HFFc6 (cell line): Measurements from ENCODE around the gene GNLY. TPM values are rescaled to one million over a fixed set of nuclear protein-coding genes. Genes with fewer than 3 reads are reported as not detected.
"Not testable (repeated sequence)": the region's sequence is repeated elsewhere in the genome, so short reads cannot be mapped to it uniquely, and the experiment has no call there.

ENCODE experiments used
- DNase-seq: peaks from one replicate; pipeline ENCODE4 v3.0.0-alpha.2; 2018
- H3K27ac Mint-ChIP-seq: 2 replicates; pipeline ENCODE4 v1.8.0; 2020; ENCODE audit warnings: mild to moderate bottlenecking, mixed read lengths
- H3K27me3 Mint-ChIP-seq: 2 replicates; pipeline ENCODE4 v1.8.0; 2021; ENCODE audit warnings: mild to moderate bottlenecking, moderate library complexity, mixed read lengths; ENCODE audit not compliant: insufficient read depth
- H3K36me3 Mint-ChIP-seq: 2 replicates; pipeline ENCODE4 v1.8.0; 2021; ENCODE audit warnings: low read depth, mixed read lengths
- H3K4me1 Mint-ChIP-seq: 2 replicates; pipeline ENCODE4 v1.8.0; 2020; ENCODE audit warnings: low read depth, mixed read lengths
- H3K4me3 Mint-ChIP-seq: 2 replicates; pipeline ENCODE4 v1.8.0; 2020; ENCODE audit warnings: mild to moderate bottlenecking, moderate library complexity, mixed read lengths
- H3K9me3 Mint-ChIP-seq: 2 replicates; pipeline ENCODE4 v1.8.0; 2020; ENCODE audit warnings: mild to moderate bottlenecking, mixed read lengths
- total RNA-seq, 6 experiments: library from RNA; stranded (reverse); fragmentation: NEBNext Ultra II Directional; extraction: Animal tissue kit (Norgen Biotek cat#: 25700); gene quantifications; 2 replicates in 1 of 6; 3 replicates in 5 of 6; pipeline ENCODE4 v1.2.3, GENCODE V29; 2021
- TF ChIP-seq, protein P1 (sequence below): fragments of 200-600 bp; sonication (generic); IDR thresholded peaks from 2 replicates; pipeline ENCODE4 v1.5.0; 2021; ENCODE audit warnings: antibody characterized with exemption, mild to moderate bottlenecking

Gene GNLY
- total RNA-seq, 6 experiments from 2014 or later: not detected

- TF ChIP-seq, protein P1, sequence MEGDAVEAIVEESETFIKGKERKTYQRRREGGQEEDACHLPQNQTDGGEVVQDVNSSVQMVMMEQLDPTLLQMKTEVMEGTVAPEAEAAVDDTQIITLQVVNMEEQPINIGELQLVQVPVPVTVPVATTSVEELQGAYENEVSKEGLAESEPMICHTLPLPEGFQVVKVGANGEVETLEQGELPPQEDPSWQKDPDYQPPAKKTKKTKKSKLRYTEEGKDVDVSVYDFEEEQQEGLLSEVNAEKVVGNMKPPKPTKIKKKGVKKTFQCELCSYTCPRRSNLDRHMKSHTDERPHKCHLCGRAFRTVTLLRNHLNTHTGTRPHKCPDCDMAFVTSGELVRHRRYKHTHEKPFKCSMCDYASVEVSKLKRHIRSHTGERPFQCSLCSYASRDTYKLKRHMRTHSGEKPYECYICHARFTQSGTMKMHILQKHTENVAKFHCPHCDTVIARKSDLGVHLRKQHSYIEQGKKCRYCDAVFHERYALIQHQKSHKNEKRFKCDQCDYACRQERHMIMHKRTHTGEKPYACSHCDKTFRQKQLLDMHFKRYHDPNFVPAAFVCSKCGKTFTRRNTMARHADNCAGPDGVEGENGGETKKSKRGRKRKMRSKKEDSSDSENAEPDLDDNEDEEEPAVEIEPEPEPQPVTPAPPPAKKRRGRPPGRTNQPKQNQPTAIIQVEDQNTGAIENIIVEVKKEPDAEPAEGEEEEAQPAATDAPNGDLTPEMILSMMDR: no peak
- Mint-ChIP-seq H3K27ac (peak overlapping the region; percentile 87), H3K4me3 (peak overlapping the region; percentile 62), H3K36me3 (peaks cover 26% of the 10 kb centered on the region), H3K27me3 (peaks cover 2% of the 10 kb centered on the region; the same call in 1 of the 2 replicates), H3K9me3 (no peaks in the 10 kb centered on the region), H3K4me1 (peaks cover 69% of the 10 kb centered on the region)
- peak; percentile 86 for DNase-seq
Observed at GRCh38 chr2:85655961-85656417, 38.2 kb upstream of the GNLY start.

DNA sequence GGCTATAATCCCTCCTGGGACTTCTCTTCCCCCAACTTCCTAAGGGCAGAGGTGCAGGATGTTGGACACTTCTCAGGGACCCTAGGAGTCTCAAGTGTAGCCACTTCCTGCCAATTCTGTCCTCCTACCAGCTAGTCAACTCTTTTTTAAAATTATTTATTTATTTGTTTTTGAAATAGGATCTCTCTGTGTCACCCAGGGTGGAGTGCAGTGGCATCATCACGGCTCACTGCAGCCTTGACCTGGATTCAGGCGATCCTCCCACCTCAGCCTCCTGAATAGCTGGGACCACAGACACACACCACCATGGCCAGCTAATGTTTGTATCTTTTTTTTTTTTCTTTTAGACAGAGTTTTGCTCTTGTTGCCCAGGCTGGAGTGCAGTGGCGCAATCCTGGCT is 37.7 kb upstream of the GNLY start:
- TF ChIP-seq, protein P1: no peak
- no peaks in the 10 kb centered on the region for H3K9me3 Mint-ChIP-seq
- H3K4me1 Mint-ChIP-seq: peaks cover 64% of the 10 kb centered on the region
- peaks cover 23% of the 10 kb centered on the region for H3K36me3 Mint-ChIP-seq
- H3K27ac Mint-ChIP-seq: peak overlapping the region; percentile 87
- peaks cover 2% of the 10 kb centered on the region; the same call in 1 of the 2 replicates for H3K27me3 Mint-ChIP-seq
- H3K4me3 Mint-ChIP-seq: peak overlapping the region; percentile 62; the same call in 1 of the 2 replicates
- DNase-seq: no peak

DNA sequence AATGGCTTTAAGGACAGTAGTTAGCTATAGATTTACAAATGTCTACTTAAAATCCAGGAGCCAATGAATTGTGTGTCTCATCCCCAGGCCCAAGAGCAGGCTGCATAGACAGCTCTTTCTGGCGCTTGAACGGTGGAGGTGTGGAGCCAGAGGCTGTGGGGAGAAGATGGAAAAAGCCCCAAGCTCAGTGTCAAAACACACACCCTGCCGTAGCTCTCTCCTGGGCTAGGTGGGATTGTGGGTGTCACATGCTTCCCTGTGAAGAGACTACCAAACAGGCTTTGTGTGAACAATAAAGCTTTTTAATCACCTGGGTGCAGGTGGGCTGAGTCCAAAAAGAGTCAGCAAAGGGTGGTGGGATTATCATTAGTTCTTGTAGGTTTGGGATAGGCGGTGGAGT is 36.8 kb upstream of the GNLY start:
- not testable (repeated sequence) for H3K9me3 Mint-ChIP-seq, DNase-seq, H3K27ac Mint-ChIP-seq, H3K27me3 Mint-ChIP-seq, H3K4me3 Mint-ChIP-seq
- Mint-ChIP-seq H3K36me3 (peaks cover 17% of the 10 kb centered on the region), H3K4me1 (peaks cover 60% of the 10 kb centered on the region)

- H3K4me3 Mint-ChIP-seq: no peak overlapping the region
- DNase-seq: no peak
- peaks cover 12% of the 10 kb centered on the region for H3K36me3 Mint-ChIP-seq
- TF ChIP-seq, protein P1: no peak
- H3K27me3 Mint-ChIP-seq: peaks cover 2% of the 10 kb centered on the region; the same call in 1 of the 2 replicates
- no peaks in the 10 kb centered on the region for H3K9me3 Mint-ChIP-seq
- no peak overlapping the region for H3K27ac Mint-ChIP-seq
- peaks cover 52% of the 10 kb centered on the region for H3K4me1 Mint-ChIP-seq
Observed at GRCh38 chr2:85659324-85659981, 34.7 kb upstream of the GNLY start.

DNA sequence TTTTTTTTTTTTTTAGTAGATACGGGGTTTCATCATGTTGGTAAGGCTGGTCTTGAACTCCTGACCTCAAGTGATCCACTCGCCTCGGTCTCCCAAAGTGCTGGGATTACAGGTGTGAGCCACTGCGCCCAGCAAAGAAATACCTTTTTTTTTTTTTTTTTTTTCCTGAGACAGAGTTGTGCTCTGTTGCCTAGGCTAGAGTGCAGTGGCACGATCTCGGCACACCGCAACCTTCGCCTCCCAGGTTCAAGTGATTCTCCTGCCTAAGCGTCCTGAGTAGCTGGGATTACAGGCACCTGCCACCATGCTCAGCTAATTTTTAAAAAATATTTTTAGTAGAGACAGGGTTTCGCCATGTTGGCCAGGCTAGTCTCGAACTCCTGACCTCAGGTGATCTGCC is 33.9 kb upstream of the GNLY start:
- not testable (repeated sequence) for H3K27me3 Mint-ChIP-seq, H3K9me3 Mint-ChIP-seq, H3K4me3 Mint-ChIP-seq, DNase-seq, H3K27ac Mint-ChIP-seq
- H3K36me3 Mint-ChIP-seq: peaks cover 12% of the 10 kb centered on the region
- H3K4me1 Mint-ChIP-seq: peaks cover 45% of the 10 kb centered on the region

DNA sequence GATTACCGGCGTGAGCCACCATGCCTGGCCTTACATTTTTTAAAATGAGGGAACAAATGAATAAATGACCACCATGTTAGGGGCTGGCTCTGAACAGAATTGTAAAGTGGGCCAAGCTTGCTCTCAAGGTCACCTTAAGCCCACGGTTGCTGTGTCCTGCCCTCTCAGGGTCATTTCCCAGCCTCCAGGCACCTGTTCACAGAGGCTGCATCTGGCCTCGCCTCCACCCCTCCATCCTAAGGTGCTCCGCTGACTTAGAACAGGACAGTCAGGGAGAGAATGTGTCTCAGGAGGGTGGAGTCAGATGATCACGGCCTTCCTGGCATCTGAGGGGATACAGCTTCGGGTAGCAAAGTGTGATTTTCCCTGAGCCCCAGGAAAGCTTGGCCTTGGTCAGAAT is 33.4 kb upstream of the GNLY start:
- H3K9me3 Mint-ChIP-seq: no peaks in the 10 kb centered on the region
- peaks cover 2% of the 10 kb centered on the region; the same call in 1 of the 2 replicates for H3K27me3 Mint-ChIP-seq
- peaks cover 40% of the 10 kb centered on the region for H3K4me1 Mint-ChIP-seq
- no peak overlapping the region for H3K27ac Mint-ChIP-seq
- H3K4me3 Mint-ChIP-seq: no peak overlapping the region
- H3K36me3 Mint-ChIP-seq: peaks cover 12% of the 10 kb centered on the region
- DNase-seq: no peak
- TF ChIP-seq, protein P1: no peak
